Natural killer cell (primary cell): ENCODE results near the gene SETDB2. TPM values are rescaled to one million over a fixed set of nuclear protein-coding genes. Genes with fewer than 3 reads are reported as not detected.

Experiments used
- ATAC-seq, 3 donors: fragments of 150-1000 bp in 2 of 3; fragments of 200-7000 bp in 1 of 3; cut with Tn5 transposase; 1 replicate in 1 of 3; 2 replicates in 2 of 3; pipeline ENCODE4 v1.10.0; 2021; ENCODE audit warnings: mild to moderate bottlenecking in 2 of 3, moderate library complexity in 2 of 3
- DNase-seq, 2 donors: peaks; one replicate each; pipeline versions ENCODE4 v3.0.0 to v3.0.0-alpha.2; 2013 to 2021; ENCODE audit warnings: mixed read lengths in 1 of 2
- H3K27ac ChIP-seq: one replicate; pipeline ENCODE4 v1.5.1; 2013; ENCODE audit warnings: mild to moderate bottlenecking, low read length
- H3K27me3 ChIP-seq: one replicate; pipeline ENCODE4 v1.6.1; 2013; ENCODE audit warnings: low read length; ENCODE audit not compliant: control insufficient read depth, insufficient read depth
- H3K36me3 ChIP-seq: one replicate; pipeline ENCODE4 v1.6.1; 2013; ENCODE audit warnings: low read length; ENCODE audit not compliant: control insufficient read depth, insufficient read depth
- H3K4me1 ChIP-seq: one replicate; pipeline ENCODE4 v1.6.1; 2013; ENCODE audit warnings: low read length; ENCODE audit not compliant: control insufficient read depth, insufficient read depth
- H3K4me3 ChIP-seq: one replicate; pipeline ENCODE4 v1.5.1; 2013; ENCODE audit warnings: low read length
- H3K9me3 ChIP-seq: one replicate; pipeline ENCODE4 v1.6.1; 2013; ENCODE audit warnings: low read length; ENCODE audit not compliant: control insufficient read depth, insufficient read depth
- H3K27ac Mint-ChIP-seq, 2 donors: one replicate each; pipeline ENCODE4 v1.8.0; 2022; ENCODE audit warnings: mild to moderate bottlenecking in 2 of 2, mixed read lengths in 2 of 2, moderate library complexity in 1 of 2
- H3K27me3 Mint-ChIP-seq, 2 donors: one replicate each; pipeline ENCODE4 v1.8.0; 2022; ENCODE audit warnings: low read depth in 2 of 2, mixed read lengths in 2 of 2
- H3K36me3 Mint-ChIP-seq: one replicate; pipeline ENCODE4 v1.8.0; 2022; ENCODE audit warnings: mixed read lengths
- H3K4me1 Mint-ChIP-seq, 2 donors: one replicate each; pipeline ENCODE4 v1.8.0; 2022; ENCODE audit warnings: mixed read lengths in 2 of 2
- H3K4me3 Mint-ChIP-seq: one replicate; pipeline ENCODE4 v1.8.0; 2022; ENCODE audit warnings: mild to moderate bottlenecking, moderate library complexity, mixed read lengths
- H3K9me3 Mint-ChIP-seq, 2 donors: one replicate each; pipeline ENCODE4 v1.8.0; 2022; ENCODE audit warnings: mixed read lengths in 2 of 2
- WGBS: methylation state at CpG from one replicate; pipeline ENCODE4 v1.1.7; 2013; ENCODE audit warnings: missing lambda C conversion rate; ENCODE audit not compliant: insufficient coverage; 5-methylcytosine and 5-hydroxymethylcytosine counted together
- intact Hi-C: fragments of 100-400 bp; cut with micrococcal nuclease; formaldehyde crosslinking; loops from one replicate; pipeline ENCODE4 v1.14.2; 2022
- total RNA-seq, 4 donors: library from RNA; stranded (reverse); fragments of 120-200 nt in 1 of 4; gene quantifications; one replicate each; pipeline versions ENCODE4 v1.2.3 to v1.2.4, GENCODE V29; 2013 to 2022
- TF ChIP-seq, protein P1 (sequence below): fragments of 200-600 bp; IDR thresholded peaks from one replicate; pipeline ENCODE4 v1.8.0; 2022; ENCODE audit warnings: antibody characterized with exemption

The SETDB2 gene
- total RNA-seq, 3 donors from 2014 or later (not counting 1 experiment from before 2014, with no cell fraction given) = 15.8 to 17.4 (median 16.4) TPM

DNA sequence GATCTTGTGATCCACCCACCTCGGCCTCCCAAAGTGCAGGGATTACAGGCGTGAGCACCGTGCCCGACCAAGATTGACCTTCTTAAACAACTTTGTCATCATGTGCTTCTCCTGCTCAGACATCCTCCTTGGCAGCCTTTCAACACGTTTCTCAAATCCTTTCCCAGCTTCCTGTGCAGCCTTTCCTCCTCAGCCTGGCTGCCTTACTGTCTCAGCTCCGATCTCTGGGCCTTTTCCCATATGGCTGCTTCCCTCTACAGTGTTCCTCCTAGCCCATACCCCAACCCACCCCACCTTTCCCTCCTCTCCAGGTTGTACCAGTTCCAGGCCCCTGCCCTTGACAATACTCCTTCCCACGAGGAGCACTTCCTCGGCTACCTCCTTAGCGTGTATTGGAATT, 58.9 kb downstream of the SETDB2 start:
- peaks cover 45 to 55% of the 10 kb centered on the region in 2 donors for H3K4me1 Mint-ChIP-seq
- no peak overlapping the region for H3K4me3 Mint-ChIP-seq
- Histone ChIP-seq H3K27me3 (no peaks in the 10 kb centered on the region), H3K36me3 (peaks cover 14% of the 10 kb centered on the region), H3K4me1 (no peaks in the 10 kb centered on the region), H3K9me3 (no peaks in the 10 kb centered on the region), H3K4me3 (no peak overlapping the region), H3K27ac (no peak overlapping the region)
- 72% methylated on average over 9 of the region's 9 CpGs for WGBS
- H3K27ac Mint-ChIP-seq = peak overlapping the region in 1 of 2 donors; percentile 74
- no peaks in the 10 kb centered on the region for H3K27me3 Mint-ChIP-seq
- ATAC-seq (no peak), DNase-seq (no peak)
- H3K36me3 Mint-ChIP-seq = no peaks in the 10 kb centered on the region
- TF ChIP-seq, protein P1, sequence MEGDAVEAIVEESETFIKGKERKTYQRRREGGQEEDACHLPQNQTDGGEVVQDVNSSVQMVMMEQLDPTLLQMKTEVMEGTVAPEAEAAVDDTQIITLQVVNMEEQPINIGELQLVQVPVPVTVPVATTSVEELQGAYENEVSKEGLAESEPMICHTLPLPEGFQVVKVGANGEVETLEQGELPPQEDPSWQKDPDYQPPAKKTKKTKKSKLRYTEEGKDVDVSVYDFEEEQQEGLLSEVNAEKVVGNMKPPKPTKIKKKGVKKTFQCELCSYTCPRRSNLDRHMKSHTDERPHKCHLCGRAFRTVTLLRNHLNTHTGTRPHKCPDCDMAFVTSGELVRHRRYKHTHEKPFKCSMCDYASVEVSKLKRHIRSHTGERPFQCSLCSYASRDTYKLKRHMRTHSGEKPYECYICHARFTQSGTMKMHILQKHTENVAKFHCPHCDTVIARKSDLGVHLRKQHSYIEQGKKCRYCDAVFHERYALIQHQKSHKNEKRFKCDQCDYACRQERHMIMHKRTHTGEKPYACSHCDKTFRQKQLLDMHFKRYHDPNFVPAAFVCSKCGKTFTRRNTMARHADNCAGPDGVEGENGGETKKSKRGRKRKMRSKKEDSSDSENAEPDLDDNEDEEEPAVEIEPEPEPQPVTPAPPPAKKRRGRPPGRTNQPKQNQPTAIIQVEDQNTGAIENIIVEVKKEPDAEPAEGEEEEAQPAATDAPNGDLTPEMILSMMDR = no peak
- intact Hi-C loops = no loop called here
- H3K9me3 Mint-ChIP-seq = no peaks in the 10 kb centered on the region

DNA sequence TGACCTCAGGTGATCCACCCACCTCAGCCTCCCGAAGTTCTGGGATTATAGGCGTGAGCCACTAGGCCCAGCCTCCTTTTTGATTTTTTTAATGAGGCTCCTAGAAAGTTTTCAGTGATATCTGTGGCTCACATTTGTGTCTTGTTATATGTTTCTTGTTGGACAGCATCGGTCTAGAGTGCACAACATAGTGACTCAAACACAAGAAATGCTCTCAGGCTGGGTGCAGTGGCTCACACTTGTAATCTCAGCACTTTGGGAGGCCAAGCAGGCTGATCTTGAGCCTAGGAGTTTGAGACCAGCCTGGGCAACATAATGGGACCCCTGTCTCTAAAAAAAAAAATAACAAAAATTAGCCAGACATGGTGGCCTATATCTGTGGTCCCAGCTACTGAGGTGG, 59.9 kb downstream of the SETDB2 start:
- Mint-ChIP-seq H3K9me3 (no peaks in the 10 kb centered on the region), H3K4me1 (peaks cover 39 to 47% of the 10 kb centered on the region in 2 donors), H3K4me3 (no peak overlapping the region), H3K27ac (no peak overlapping the region), H3K36me3 (no peaks in the 10 kb centered on the region), H3K27me3 (no peaks in the 10 kb centered on the region)
- Histone ChIP-seq H3K27ac (no peak overlapping the region), H3K36me3 (peaks cover 14% of the 10 kb centered on the region), H3K4me3 (no peak overlapping the region), H3K27me3 (no peaks in the 10 kb centered on the region), H3K4me1 (no peaks in the 10 kb centered on the region), H3K9me3 (no peaks in the 10 kb centered on the region)
- DNase-seq (no peak), ATAC-seq (no peak)
- 100% methylated on average over 3 of the region's 3 CpGs for WGBS
- intact Hi-C loops = no loop called here
- TF ChIP-seq, protein P1 = no peak

DNA sequence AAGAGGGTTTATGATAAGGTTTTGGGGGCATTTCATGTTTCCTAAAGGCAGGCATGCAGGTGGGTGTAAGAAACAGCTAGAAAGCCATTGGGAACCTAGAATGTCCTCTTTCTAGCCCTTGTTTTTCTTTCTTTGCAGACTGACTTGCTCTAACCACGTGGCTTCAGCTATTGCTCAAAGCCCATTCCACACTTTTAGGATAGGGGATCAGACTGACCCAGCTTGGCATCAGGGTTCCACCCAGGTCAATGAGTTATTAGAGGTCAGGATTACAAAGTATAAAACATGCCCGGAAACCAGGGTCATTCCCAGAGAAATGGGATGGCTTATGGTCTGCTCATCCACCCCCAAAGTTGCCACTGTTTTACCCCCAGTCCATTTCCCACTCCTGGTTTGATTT, 68.5 kb downstream of the SETDB2 start:
- WGBS = 96% methylated on average over 2 of the region's 2 CpGs
- Mint-ChIP-seq H3K9me3 (no peaks in the 10 kb centered on the region), H3K4me3 (no peak overlapping the region), H3K36me3 (peaks cover 6% of the 10 kb centered on the region), H3K4me1 (peaks cover 29 to 37% of the 10 kb centered on the region in 2 donors), H3K27me3 (no peaks in the 10 kb centered on the region), H3K27ac (peak overlapping the region; percentile 22 to 34)
- Histone ChIP-seq H3K4me1 (no peaks in the 10 kb centered on the region), H3K36me3 (peaks cover 50% of the 10 kb centered on the region), H3K27me3 (no peaks in the 10 kb centered on the region), H3K4me3 (no peak overlapping the region), H3K9me3 (no peaks in the 10 kb centered on the region), H3K27ac (no peak overlapping the region)
- ATAC-seq (no peak), DNase-seq (no peak)
- intact Hi-C loops = no loop called here
- TF ChIP-seq, protein P1 = no peak

DNA sequence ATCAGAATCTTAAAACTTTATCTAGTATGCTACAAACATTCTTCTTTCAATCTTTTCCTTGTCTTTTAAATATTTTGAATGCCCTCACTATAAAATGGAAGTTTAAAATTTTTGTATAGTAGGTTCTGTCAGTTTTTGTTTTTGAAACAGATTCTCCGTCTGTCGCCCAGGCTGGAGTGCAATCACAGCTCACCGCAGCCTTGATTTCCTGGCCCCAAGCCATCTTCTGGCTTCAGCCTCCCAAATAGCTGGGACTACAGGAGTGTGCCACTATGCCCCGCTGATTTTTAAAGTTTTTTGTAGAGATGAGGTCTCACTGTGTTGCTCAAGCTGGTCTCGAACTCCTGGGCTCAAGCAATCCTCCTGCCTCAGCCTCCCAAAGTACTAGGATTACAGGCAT, 72.4 kb downstream of the SETDB2 start:
- no peaks in the 10 kb centered on the region for H3K27me3 ChIP-seq
- H3K9me3 Mint-ChIP-seq = no peaks in the 10 kb centered on the region
- WGBS = 96% methylated on average over 5 of the region's 5 CpGs
- no peak overlapping the region for H3K27ac ChIP-seq
- H3K9me3 ChIP-seq = no peaks in the 10 kb centered on the region
- H3K4me3 Mint-ChIP-seq = no peak overlapping the region
- intact Hi-C loops = no loop called here
- peak overlapping the region in 1 of 2 donors; percentile 40 for H3K27ac Mint-ChIP-seq
- H3K4me3 ChIP-seq = no peak overlapping the region
- H3K27me3 Mint-ChIP-seq = no peaks in the 10 kb centered on the region
- TF ChIP-seq, protein P1 = no peak
- H3K36me3 Mint-ChIP-seq = peaks cover 21% of the 10 kb centered on the region
- ATAC-seq = no peak
- peaks cover 20 to 21% of the 10 kb centered on the region in 2 donors for H3K4me1 Mint-ChIP-seq
- no peak for DNase-seq
- H3K36me3 ChIP-seq = peaks cover 69% of the 10 kb centered on the region
- no peaks in the 10 kb centered on the region for H3K4me1 ChIP-seq
